ENCODE measurements around the gene GPR3. TPM values are rescaled to one million over a fixed set of nuclear protein-coding genes. Genes with fewer than 3 reads are reported as not detected.

The GPR3 gene
- total and polyA plus RNA-seq, 10 of the 15 experiments (the other 5 are each of a cell fraction or from before 2014, with no cell fraction given), result 0.33 to 1.4 (median 0.63) TPM; not detected in 3

GRCh38 chr1:27342778-27343638 lies 49.4 kb upstream of the GPR3 start (continued):
- 0 out of 2 replicates have a peak, but pooled peaks have one; percentile 53 for TF ChIP-seq TCF3 (IDR thresholded peaks at IDR 0.05; ENCODE audit: borderline replicate concordance, insufficient read depth, low read depth, low read length)
- no peak for TF ChIP-seq ZNF207 (IDR thresholded peaks at IDR 0.05; ENCODE audit: borderline replicate concordance)
- TF ChIP-seq, protein P1, sequence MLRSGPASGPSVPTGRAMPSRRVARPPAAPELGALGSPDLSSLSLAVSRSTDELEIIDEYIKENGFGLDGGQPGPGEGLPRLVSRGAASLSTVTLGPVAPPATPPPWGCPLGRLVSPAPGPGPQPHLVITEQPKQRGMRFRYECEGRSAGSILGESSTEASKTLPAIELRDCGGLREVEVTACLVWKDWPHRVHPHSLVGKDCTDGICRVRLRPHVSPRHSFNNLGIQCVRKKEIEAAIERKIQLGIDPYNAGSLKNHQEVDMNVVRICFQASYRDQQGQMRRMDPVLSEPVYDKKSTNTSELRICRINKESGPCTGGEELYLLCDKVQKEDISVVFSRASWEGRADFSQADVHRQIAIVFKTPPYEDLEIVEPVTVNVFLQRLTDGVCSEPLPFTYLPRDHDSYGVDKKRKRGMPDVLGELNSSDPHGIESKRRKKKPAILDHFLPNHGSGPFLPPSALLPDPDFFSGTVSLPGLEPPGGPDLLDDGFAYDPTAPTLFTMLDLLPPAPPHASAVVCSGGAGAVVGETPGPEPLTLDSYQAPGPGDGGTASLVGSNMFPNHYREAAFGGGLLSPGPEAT (IDR thresholded peaks at IDR 0.05; ENCODE audit: low read depth), result no peak
- TF ChIP-seq ATF7 (IDR thresholded peaks at IDR 0.05; ENCODE audit: low read depth), result peak; percentile 51
- TF ChIP-seq ZNF384 (IDR thresholded peaks at IDR 0.05; ENCODE audit: borderline replicate concordance, low read depth, low read length), result no peak
- TF ChIP-seq SP1 (IDR thresholded peaks at IDR 0.05; ENCODE audit: low read depth, low read length), result no peak
- no peak for TF ChIP-seq CHD4 (IDR thresholded peaks at IDR 0.05)
- TF ChIP-seq NFYA (IDR thresholded peaks at IDR 0.05; ENCODE audit: borderline replicate concordance, low read depth, low read length), result no peak
- 0 out of 2 replicates have a peak, but pooled peaks have one; percentile 9 for TF ChIP-seq LARP7 (IDR thresholded peaks at IDR 0.05)
- TF ChIP-seq NRF1 (conservative IDR thresholded peaks at IDR 0.05; ENCODE audit: low read depth, low read length), result no peak
- TF ChIP-seq ATF3 (IDR thresholded peaks at IDR 0.05; ENCODE audit: borderline replicate concordance, extremely low read depth, low read depth, low read length), result no peak
- TF ChIP-seq SKIL (IDR thresholded peaks at IDR 0.05; ENCODE audit: low read depth, poor library complexity, severe bottlenecking), result no peak
- no peak for TF ChIP-seq KAT2A (conservative IDR thresholded peaks at IDR 0.05; ENCODE audit: control insufficient read depth, low read depth, low read length)
- TF ChIP-seq RB1 (IDR thresholded peaks at IDR 0.05; ENCODE audit: borderline replicate concordance), result no peak
- no peak for TF ChIP-seq ZNF24 (IDR thresholded peaks at IDR 0.05)
- no peak for TF ChIP-seq ELK1 (IDR thresholded peaks at IDR 0.05; ENCODE audit: low read depth, low read length)
- TF ChIP-seq HDGF (IDR thresholded peaks at IDR 0.05), result peak; percentile 86
- no peak for TF ChIP-seq CREB1 (IDR thresholded peaks at IDR 0.05; ENCODE audit: low read depth)
- no peak for TF ChIP-seq HDAC2 (IDR thresholded peaks at IDR 0.05)
- no peak for TF ChIP-seq IRF4 (IDR thresholded peaks at IDR 0.05; ENCODE audit: low read depth, low read length)
- TF ChIP-seq BHLHE40 (IDR thresholded peaks at IDR 0.05; ENCODE audit: borderline replicate concordance in 1 of 2, low read depth in 2 of 2, low read length in 1 of 2), result no peak
- no peak for TF ChIP-seq KLF5 (IDR thresholded peaks at IDR 0.05; ENCODE audit: partially characterized antibody)
- no peak for TF ChIP-seq NFIC (IDR thresholded peaks at IDR 0.05; ENCODE audit: low read depth, low read length)
- no peak for TF ChIP-seq WRNIP1 (IDR thresholded peaks at IDR 0.05; ENCODE audit: borderline replicate concordance, low read depth, low read length)
- TF ChIP-seq POLR2A (IDR thresholded peaks at IDR 0.05; ENCODE audit: low read depth, low read length), result peak; percentile 50
- TF ChIP-seq EGR1 (IDR thresholded peaks at IDR 0.05; ENCODE audit: borderline replicate concordance in 1 of 2, low read depth in 2 of 2, low read length in 2 of 2), result peak in 1 of 2 experiments; percentile 93; a peak in 2 of 3 replicates
